Choroid plexus epithelial cell (primary cell): Measurements from ENCODE around the gene SET.

Experiments
- DNase-seq: peaks from one replicate; pipeline ENCODE4 v3.0.0-alpha.2; 2010; ENCODE audit warnings: low read depth
- H3K4me3 ChIP-seq: 2 replicates; pipeline ENCODE4 v1.5.1; 2011; ENCODE audit warnings: low read depth, mild to moderate bottlenecking, control low read depth, low read length, moderate library complexity
- CTCF ChIP-seq: conservative IDR thresholded peaks from 2 replicates; pipeline ENCODE4 v1.5.1; 2011; ENCODE audit warnings: low read depth, mild to moderate bottlenecking, control low read depth, inconsistent platforms, low read length, moderate library complexity

Gene SET

DNA sequence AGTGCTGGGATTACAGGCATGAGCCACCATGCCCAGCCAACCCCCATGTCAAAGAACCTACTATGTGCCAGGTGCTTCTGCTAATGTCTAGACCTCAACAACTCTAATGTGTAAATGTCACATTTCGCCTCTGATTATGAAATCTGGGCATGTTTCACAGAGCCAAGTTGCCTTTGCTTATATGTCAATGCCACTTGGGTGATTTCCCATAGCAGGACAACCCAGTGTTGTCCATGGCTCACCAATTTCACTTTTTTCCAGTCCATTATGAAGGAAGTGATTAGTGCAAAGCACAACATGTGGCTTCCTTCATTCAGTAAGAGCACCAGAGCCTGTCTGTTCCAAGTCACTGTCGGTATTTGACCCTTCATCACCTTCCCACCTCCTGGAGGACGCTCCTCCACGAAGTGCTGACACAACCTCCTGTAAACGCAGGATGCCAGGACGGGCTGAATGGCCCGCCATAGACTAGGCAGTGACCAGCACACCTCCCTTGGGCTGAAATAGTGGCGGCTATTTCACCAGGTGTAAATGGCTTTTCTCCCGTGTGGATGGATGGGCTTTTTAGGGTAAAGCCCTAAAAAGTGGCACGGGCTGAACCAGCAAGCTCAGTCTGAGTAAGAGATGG lies 12.3 kb downstream of the SET start:
- no peak for DNase-seq
- no peak for TF ChIP-seq CTCF
- no peak overlapping the region for H3K4me3 ChIP-seq

DNA sequence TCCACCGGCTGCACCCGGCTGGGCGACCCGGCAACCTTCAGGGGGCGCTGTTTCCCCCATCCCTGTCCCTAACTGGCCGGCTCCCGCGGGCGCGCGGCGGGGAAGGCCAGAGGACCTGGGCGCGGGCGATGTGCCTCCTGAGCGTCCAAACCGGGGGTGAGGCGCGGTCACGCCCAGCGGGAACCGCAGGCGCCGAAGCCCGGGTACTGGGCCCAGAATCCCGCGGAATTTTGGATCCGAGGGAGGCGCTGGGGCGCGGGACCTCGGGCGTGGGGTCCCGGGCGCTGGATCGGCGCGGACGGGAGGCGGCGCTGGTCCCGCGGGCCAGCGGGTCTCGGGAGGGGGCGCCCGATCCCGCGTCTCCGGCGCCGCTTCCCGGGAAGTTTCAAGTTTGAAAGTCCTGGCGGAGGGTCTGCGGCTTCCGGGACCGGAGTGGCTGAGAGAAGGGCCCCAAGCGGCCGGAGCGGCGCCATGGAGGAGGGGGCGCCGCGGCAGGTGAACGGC lies 13.5 kb downstream of the SET start, which contains the start of gene PKN3:
TSS of gene PKN3 (plus strand) at position 59 of the 504 bp plus-strand sequence. CDS start at position 472, 413 bp downstream.
- peak; percentile 77 for TF ChIP-seq CTCF
- peak within 1 kb of the TSS; percentile 66 for H3K4me3 ChIP-seq
- peak; percentile 69 for DNase-seq

- no peak for DNase-seq
- no peak for TF ChIP-seq CTCF
- peak overlapping the region; percentile 66 for H3K4me3 ChIP-seq
Measured at GRCh38 chr9:128702949-128703615, 14.1 kb downstream of the SET start.

GRCh38 chr9:128703616-128704355 lies 14.8 kb downstream of the SET start:
- H3K4me3 ChIP-seq = no peak overlapping the region
- DNase-seq = no peak
- no peak for TF ChIP-seq CTCF

DNA sequence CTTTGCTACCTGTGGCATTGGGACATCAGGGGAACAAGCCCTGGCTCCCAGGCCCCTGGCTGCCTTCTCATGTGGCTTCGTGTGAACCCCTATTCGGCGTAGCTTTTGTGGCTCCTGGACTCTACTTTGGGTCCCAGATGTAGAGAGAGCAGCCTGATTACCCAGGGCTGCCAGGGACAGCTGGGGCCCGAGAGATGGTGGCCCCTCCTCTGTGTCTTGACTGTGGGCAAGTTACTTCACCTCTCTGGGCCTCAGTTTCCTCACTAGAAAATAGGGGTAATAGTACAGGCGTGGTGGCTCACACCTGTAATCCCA lies 15.3 kb downstream of the SET start:
- no peak for DNase-seq
- H3K4me3 ChIP-seq = no peak overlapping the region
- no peak for TF ChIP-seq CTCF

DNA sequence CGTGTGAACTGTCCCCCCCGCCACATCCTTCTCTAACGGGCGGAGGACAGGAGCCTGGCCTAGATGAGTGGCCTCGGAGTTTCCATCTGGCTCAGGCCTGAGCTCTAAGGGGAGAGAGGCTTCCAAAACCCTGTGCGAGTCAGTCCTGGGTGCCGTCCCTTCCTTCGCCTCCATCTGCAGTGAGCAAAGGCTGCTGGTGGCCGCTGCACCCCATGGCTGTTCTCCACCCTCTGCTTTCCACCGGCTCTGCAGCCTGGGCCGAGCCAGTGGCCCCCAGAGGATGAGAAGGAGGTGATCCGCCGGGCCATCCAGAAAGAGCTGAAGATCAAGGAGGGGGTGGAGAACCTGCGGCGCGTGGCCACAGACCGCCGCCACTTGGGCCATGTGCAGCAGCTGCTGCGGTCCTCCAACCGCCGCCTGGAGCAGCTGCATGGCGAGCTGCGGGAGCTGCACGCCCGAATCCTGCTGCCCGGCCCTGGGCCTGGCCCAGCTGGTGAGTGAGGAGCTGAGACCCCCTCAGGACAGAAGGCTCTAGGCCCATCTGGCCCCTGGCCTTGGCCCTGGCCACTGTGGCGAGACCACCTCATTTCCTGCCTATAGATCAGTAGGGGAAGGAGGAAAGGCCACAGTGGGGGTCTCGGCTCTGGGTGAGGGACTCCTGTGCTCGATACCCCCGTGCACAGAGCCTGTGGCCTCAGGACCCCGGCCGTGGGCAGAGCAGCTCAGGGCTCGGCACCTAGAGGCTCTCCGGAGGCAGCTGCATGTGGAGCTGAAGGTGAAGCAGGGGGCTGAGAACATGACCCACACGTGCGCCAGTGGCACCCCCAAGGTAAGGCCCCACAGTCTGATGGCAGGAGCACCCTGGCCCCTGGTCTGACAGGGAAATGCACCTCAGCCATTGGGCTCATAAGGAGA lies 16.3 kb downstream of the SET start:
- no peak for TF ChIP-seq CTCF
- DNase-seq = no peak
- H3K4me3 ChIP-seq = no peak overlapping the region
